A549 (cell line): Measurements from ENCODE around the gene IL2. TPM values are rescaled to one million over a fixed set of nuclear protein-coding genes. Genes with fewer than 3 reads are reported as not detected.

ENCODE experiments used
- ATAC-seq, 2 experiments: fragments of 200-7000 bp in 1 of 2; fragments of >200 bp in 1 of 2; cut with Nextera tagmentation in 1 of 2; cut with Tn5 transposase in 1 of 2; 3 replicates each; pipeline versions ENCODE4 v1.8.0 to v1.9.1; 2018 to 2020; ENCODE audit warnings: mild to moderate bottlenecking in 1 of 2, moderate library complexity in 1 of 2
- CTCF ChIA-PET: fragments of 300-600 bp; sonication (Branson Sonifier 250); formaldehyde crosslinking; extraction: SDS; loops from one replicate; lab custom pipeline; 2021; ENCODE audit warnings: antibody characterized with exemption, inconsistent platforms; lab: Yijun Ruan, JAX
- POLR2A ChIA-PET: fragments of 350-600 bp; formaldehyde crosslinking; extraction: SDS; loops from one replicate; lab custom pipeline; 2021; ENCODE audit warnings: antibody characterized with exemption, inconsistent platforms; lab: Yijun Ruan, JAX
- DNase-seq, 2 experiments: peaks; one replicate each; pipeline versions ENCODE4 v3.0.0 to v3.0.0-alpha.2; 2011 to 2016; ENCODE audit warnings: low read depth in 1 of 2, low spot score in 1 of 2
- FAIRE-seq: peaks from 2 replicates; lab custom pipeline; 2011; peaks lifted over from hg19 to GRCh38; lab: Jason Lieb, UNC
- H3K27ac ChIP-seq, 2 experiments: fragments of >200 bp; sonication (Bioruptor Twin); formaldehyde crosslinking; 3 replicates each; pipeline ENCODE4 v1.5.1; 2016 to 2017
- H3K4me1 ChIP-seq: fragments of >200 bp; sonication (Bioruptor Twin); formaldehyde crosslinking; 3 replicates; pipeline ENCODE4 v1.6.1; 2016
- H3K4me2 ChIP-seq: fragments of >200 bp; sonication (Bioruptor Twin); formaldehyde crosslinking; 3 replicates; pipeline ENCODE4 v1.6.1; 2016
- H3K4me3 ChIP-seq: fragments of >200 bp; sonication (Bioruptor Twin); formaldehyde crosslinking; 3 replicates; pipeline ENCODE4 v1.5.1; 2016
- H3K9me3 ChIP-seq: fragments of >200 bp; sonication (Bioruptor Twin); formaldehyde crosslinking; 3 replicates; pipeline ENCODE4 v1.6.1; 2016
- BCL3 ChIP-seq: fragments of >200 bp; sonication (Bioruptor Twin); formaldehyde crosslinking; IDR thresholded peaks from 3 replicates; pipeline ENCODE4 v1.6.1; 2016
- BHLHE40 ChIP-seq: IDR thresholded peaks from 2 replicates; pipeline ENCODE4 v1.6.1; 2012; ENCODE audit warnings: low read depth, low read length, inconsistent platforms
- CHD2 ChIP-seq: fragments of 150-350 bp; IDR thresholded peaks from 2 replicates; pipeline ENCODE4 v1.6.1; 2014; ENCODE audit warnings: low read length; ENCODE audit not compliant: partially characterized antibody
- CHD4 ChIP-seq: fragments of 200-600 bp; sonication (generic); IDR thresholded peaks from 2 replicates; pipeline ENCODE4 v1.6.1; 2016; ENCODE audit warnings: antibody characterized with exemption, mild to moderate bottlenecking, borderline replicate concordance
- EHF ChIP-seq: fragments of 250-450 bp; sonication (Bioruptor Pico); IDR thresholded peaks from 2 replicates; pipeline ENCODE4 v1.5.0; 2020; ENCODE audit warnings: mild to moderate bottlenecking
- ELK1 ChIP-seq: fragments of 150-350 bp; IDR thresholded peaks from 2 replicates; pipeline ENCODE4 v1.6.1; 2014; ENCODE audit warnings: low read depth, mild to moderate bottlenecking, low read length
- FOSL2 ChIP-seq, 2 experiments: fragments of 450-650 bp in 1 of 2; fragments of >200 bp in 1 of 2; sonication (Bioruptor Twin) in 1 of 2; formaldehyde crosslinking; IDR thresholded peaks; 2 replicates each; pipeline versions ENCODE4 v1.5.0 to v1.6.1; 2016 to 2020; ENCODE audit warnings: mild to moderate bottlenecking in 1 of 2, moderate library complexity in 1 of 2
- HDAC2 ChIP-seq: fragments of 200-600 bp; sonication (generic); IDR thresholded peaks from 2 replicates; pipeline ENCODE4 v1.6.1; 2016
- HOXB13 ChIP-seq: fragments of 250-450 bp; sonication (Bioruptor Pico); IDR thresholded peaks from 2 replicates; pipeline ENCODE4 v1.5.0; 2020; ENCODE audit warnings: low read depth, mild to moderate bottlenecking, moderate library complexity
- JUNB ChIP-seq: fragments of >200 bp; sonication (Bioruptor Twin); formaldehyde crosslinking; IDR thresholded peaks from 2 replicates; pipeline ENCODE4 v1.6.1; 2016
- KDM1A ChIP-seq: fragments of 200-600 bp; sonication (generic); IDR thresholded peaks from 2 replicates; pipeline ENCODE4 v1.6.1; 2016; ENCODE audit warnings: low read depth, mild to moderate bottlenecking
- MAFK ChIP-seq: fragments of 450-650 bp; IDR thresholded peaks from 2 replicates; pipeline ENCODE4 v1.6.1; 2014; ENCODE audit not compliant: partially characterized antibody
- MYC ChIP-seq: IDR thresholded peaks from 2 replicates; pipeline ENCODE4 v1.6.1; 2012; ENCODE audit warnings: mild to moderate bottlenecking, inconsistent platforms, low read length, improper control_type of control experiment, borderline replicate concordance
- NR3C1 ChIP-seq: fragments of >200 bp; sonication (Bioruptor Twin); formaldehyde crosslinking; IDR thresholded peaks from 3 replicates; pipeline ENCODE4 v1.6.1; 2017
- RFX5 ChIP-seq: fragments of 450-650 bp; IDR thresholded peaks from 2 replicates; pipeline ENCODE4 v1.7.1; 2014; ENCODE audit warnings: antibody characterized with exemption, mild to moderate bottlenecking, moderate library complexity
- SMC3 ChIP-seq: fragments of >200 bp; sonication (Bioruptor Twin); formaldehyde crosslinking; IDR thresholded peaks from 3 replicates; pipeline ENCODE4 v1.6.1; 2018; ENCODE audit warnings: inconsistent platforms
- TFCP2L1 ChIP-seq: fragments of 250-450 bp; sonication (Bioruptor Pico); IDR thresholded peaks from 2 replicates; pipeline ENCODE4 v1.5.0; 2021; ENCODE audit warnings: mild to moderate bottlenecking
- ZFP36 ChIP-seq: fragments of 450-650 bp; IDR thresholded peaks from 2 replicates; pipeline ENCODE4 v1.6.1; 2014; ENCODE audit warnings: borderline replicate concordance; ENCODE audit not compliant: partially characterized antibody
- ZNF302 ChIP-seq: fragments of 250-450 bp; sonication (Bioruptor Pico); IDR thresholded peaks from 2 replicates; pipeline ENCODE4 v1.9.0; 2021; ENCODE audit warnings: inconsistent platforms, mild to moderate bottlenecking, moderate library complexity
- ZSCAN20 ChIP-seq: fragments of 250-450 bp; sonication (Bioruptor Pico); IDR thresholded peaks from 2 replicates; pipeline ENCODE4 v1.8.0; 2022; ENCODE audit warnings: mild to moderate bottlenecking, moderate library complexity
- WGBS: methylation state at CpG from one replicate; pipeline ENCODE4 v1.1.6; 2017; ENCODE audit errors: missing lambda C conversion rate; 5-methylcytosine and 5-hydroxymethylcytosine counted together
- polyA minus RNA-seq: library from RNA; depleted of rRNA, polyadenylated mRNA; stranded (reverse); fragments of >200 nt; gene quantifications from 2 replicates; pipeline ENCODE4 v1.2.3, GENCODE V29; 2011; rRNA and poly(A)+ RNA removed
- polyA plus RNA-seq, 4 experiments: library from polyadenylated mRNA; depleted of rRNA in 3 of 4; stranded (reverse); fragments of >200 nt; fragmentation: RNase III in 1 of 4; extraction: RNeasy Plus Mini Kit Qiagen cat#74134 plus additional on column Dnase treatment in 1 of 4; gene quantifications; 2 replicates in 3 of 4; 3 replicates in 1 of 4; pipeline ENCODE4 v1.2.3, GENCODE V29; 2011 to 2017
- TF ChIP-seq, protein P1 (sequence below): fragments of >200 bp; sonication (Bioruptor Twin); formaldehyde crosslinking; IDR thresholded peaks from 2 replicates; pipeline ENCODE4 v1.6.1; 2016

Gene IL2
- polyA plus RNA-seq (2011; rRNA removed) = not detected in 2 replicates
- polyA plus RNA-seq (2012; cell fraction: cytosol; rRNA removed) = not detected in 2 replicates
- polyA plus RNA-seq (2012; cell fraction: nucleus; rRNA removed) = not detected in 2 replicates
- polyA plus RNA-seq (2017; fragmentation: RNase III; extraction: RNeasy Plus Mini Kit Qiagen cat#74134 plus additional on column Dnase treatment) = not detected in 3 replicates
- polyA minus RNA-seq = not detected in 2 replicates

DNA sequence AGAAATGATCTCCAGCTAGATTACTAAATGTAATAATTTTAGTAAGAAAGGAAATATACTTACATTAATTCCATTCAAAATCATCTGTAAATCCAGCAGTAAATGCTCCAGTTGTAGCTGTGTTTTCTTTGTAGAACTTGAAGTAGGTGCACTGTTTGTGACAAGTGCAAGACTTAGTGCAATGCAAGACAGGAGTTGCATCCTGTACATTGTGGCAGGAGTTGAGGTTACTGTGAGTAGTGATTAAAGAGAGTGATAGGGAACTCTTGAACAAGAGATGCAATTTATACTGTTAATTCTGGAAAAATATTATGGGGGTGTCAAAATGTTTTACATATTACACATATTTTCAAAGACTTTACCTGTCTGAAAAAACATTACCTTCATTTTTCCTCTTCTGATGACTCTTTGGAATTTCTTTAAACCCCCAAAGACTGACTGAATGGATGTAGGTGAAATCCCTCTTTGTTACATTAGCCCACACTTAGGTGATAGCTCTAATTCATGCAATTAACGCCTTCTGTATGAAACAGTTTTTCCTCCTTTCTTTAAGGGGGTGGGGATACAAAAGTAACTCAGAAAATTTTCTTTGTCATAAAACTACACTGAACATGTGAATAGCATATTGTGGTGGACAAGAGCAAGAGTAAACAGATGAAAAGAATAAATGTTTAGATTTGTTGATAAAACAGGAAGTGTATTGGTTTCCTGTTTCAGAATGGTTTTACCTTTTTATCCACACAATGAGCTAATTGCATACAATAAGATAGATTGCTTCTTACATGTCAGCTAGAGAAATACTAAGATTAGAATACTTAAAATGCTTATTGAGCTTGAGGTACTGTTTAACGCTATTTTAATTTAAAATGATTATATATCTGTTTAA is at the start of gene IL2:
TSS of gene IL2 (minus strand) at position 495 of the 886 bp plus-strand sequence. CDS start at position 210, 285 bp downstream.
- H3K4me2 ChIP-seq = no peak within 1 kb of the TSS
- DNase-seq (no peak), ATAC-seq (no peak), FAIRE-seq (no peak)
- POLR2A ChIA-PET = no interaction called here
- H3K4me3 ChIP-seq = no peak within 1 kb of the TSS
- H3K9me3 ChIP-seq = no peaks in the 10 kb centered on the region
- no peaks in the 10 kb centered on the region for H3K4me1 ChIP-seq
- TF ChIP-seq MAFK = no peak
- TF ChIP-seq BHLHE40 = no peak
- no peak for TF ChIP-seq JUNB
- TF ChIP-seq, protein P1, sequence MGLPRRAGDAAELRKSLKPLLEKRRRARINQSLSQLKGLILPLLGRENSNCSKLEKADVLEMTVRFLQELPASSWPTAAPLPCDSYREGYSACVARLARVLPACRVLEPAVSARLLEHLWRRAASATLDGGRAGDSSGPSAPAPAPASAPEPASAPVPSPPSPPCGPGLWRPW = no peak
- no peak for TF ChIP-seq ZFP36
- TF ChIP-seq CHD2 = no peak
- TF ChIP-seq CHD4 = no peak
- TF ChIP-seq KDM1A = no peak
- no peak for TF ChIP-seq BCL3
- TF ChIP-seq MYC = no peak
- TF ChIP-seq ZSCAN20 = no peak
- TF ChIP-seq ELK1 = no peak
- TF ChIP-seq ZNF302 (CRISPR knock-in tag) = no peak
- no peak for TF ChIP-seq EHF (CRISPR knock-in tag)
- TF ChIP-seq HDAC2 = no peak
- no peak for TF ChIP-seq TFCP2L1 (CRISPR knock-in tag)
- 83% methylated on average over 2 of the region's 2 CpGs for WGBS
- CTCF ChIA-PET = no interaction called here
- no peak within 1 kb of the TSS for H3K27ac ChIP-seq

GRCh38 chr4:122503214-122503613 is 46.7 kb upstream of the IL2 start:
- no peak overlapping the region for H3K27ac ChIP-seq
- 50% methylated on average over 3 of the region's 3 CpGs for WGBS
- ATAC-seq (no peak), DNase-seq (no peak), FAIRE-seq (no peak)
- no peaks in the 10 kb centered on the region for H3K4me1 ChIP-seq
- no peak overlapping the region for H3K4me2 ChIP-seq
- H3K4me3 ChIP-seq = no peak overlapping the region
- H3K9me3 ChIP-seq = no peaks in the 10 kb centered on the region
- ChIA-PET POLR2A (no interaction called here), CTCF (no interaction called here)
- TF ChIP-seq HOXB13 (CRISPR knock-in tag) (no peak), SMC3 (no peak), NR3C1 (no peak), FOSL2 (IDR thresholded peaks at IDR 0.05) (no peak), FOSL2 (CRISPR knock-in tag; IDR thresholded peaks at IDR 0.05) (no peak), RFX5 (no peak)
- TF ChIP-seq, all 56 proteins: peak for 0
